NCI-H2081 treated with DMSO at 0.1 percent for 48 hours (cell line): ENCODE measurements around the gene EREG.

Experiments
- DNase-seq: peaks from one replicate; lab custom pipeline; 2025; lab: John Stamatoyannopoulos, UW

Gene EREG

GRCh38 chr4:74428276-74428675 lies 63.3 kb downstream of the EREG start:
- DNase-seq = no peak

GRCh38 chr4:74431113-74431826 lies 66.3 kb downstream of the EREG start:
- no peak for DNase-seq

- no peak for DNase-seq
Observed at GRCh38 chr4:74433043-74433442, 68.1 kb downstream of the EREG start.

GRCh38 chr4:74433541-74434172 lies 68.7 kb downstream of the EREG start:
- no peak for DNase-seq

GRCh38 chr4:74435296-74435695 lies 70.4 kb downstream of the EREG start:
- DNase-seq = no peak

- no peak for DNase-seq
Observed at GRCh38 chr4:74437866-74438265, 72.9 kb downstream of the EREG start.
